Sigmoid colon (tissue), 7 donors: ENCODE data around the gene MLEC. TPM values are rescaled to one million over a fixed set of nuclear protein-coding genes. Genes with fewer than 3 reads are reported as not detected.

Experiments
- DNase-seq: peaks from one replicate; pipeline ENCODE4 v3.0.0-alpha.2; 2019
- H3K27ac ChIP-seq, 4 donors: fragments of 200-600 bp; sonication (generic); one replicate each; pipeline ENCODE4 v1.5.1; 2016 to 2019; ENCODE audit warnings: mild to moderate bottlenecking in 1 of 4
- H3K27me3 ChIP-seq, 3 donors: fragments of 200-600 bp; sonication (generic); one replicate each; pipeline ENCODE4 v1.5.1; 2019; ENCODE audit warnings: mild to moderate bottlenecking in 1 of 3
- H3K36me3 ChIP-seq, 4 donors: fragments of 200-600 bp; sonication (generic); one replicate each; pipeline ENCODE4 v1.5.1; 2016 to 2019
- H3K4me1 ChIP-seq, 4 donors: fragments of 200-600 bp; sonication (generic); one replicate each; pipeline ENCODE4 v1.5.1; 2017 to 2019
- H3K4me3 ChIP-seq, 4 donors: fragments of 200-600 bp; sonication (generic); one replicate each; pipeline ENCODE4 v1.5.1; 2017 to 2019; ENCODE audit warnings: mild to moderate bottlenecking in 2 of 4, moderate library complexity in 1 of 4
- H3K9me3 ChIP-seq, 4 donors: fragments of 200-600 bp in 3 of 4; sonication (generic) in 3 of 4; one replicate each; pipeline versions ENCODE4 v1.5.1 to v1.6.1; 2013 to 2019
- EP300 ChIP-seq, 4 donors: sonication (generic); formaldehyde crosslinking; IDR thresholded peaks; one replicate each; pipeline ENCODE4 v1.6.1; 2017; ENCODE audit warnings: antibody characterized with exemption in 4 of 4
- POLR2A ChIP-seq, 2 donors: fragments of 450-650 bp; IDR thresholded peaks; one replicate each; pipeline ENCODE4 v1.6.1; 2016; ENCODE audit warnings: antibody characterized with exemption in 2 of 2, mild to moderate bottlenecking in 2 of 2, moderate library complexity in 2 of 2
- POLR2AphosphoS5 ChIP-seq, 4 donors: sonication (generic); formaldehyde crosslinking; IDR thresholded peaks; one replicate each; pipeline ENCODE4 v1.6.1; 2017; ENCODE audit warnings: antibody characterized with exemption in 4 of 4
- WGBS, 2 donors: extraction: QIAGEN DNeasy Blood & Tissue Kit; methylation state at CpG; one replicate each; pipeline ENCODE4 v1.1.7; 2013; 5-methylcytosine and 5-hydroxymethylcytosine counted together
- intact Hi-C: fragments of 100-400 bp; cut with DNase I; formaldehyde crosslinking; loops from one replicate; pipeline ENCODE4 v1.15.1; 2023
- polyA plus RNA-seq, 3 donors: library from polyadenylated mRNA; stranded (reverse); fragments of 200-250 nt; gene quantifications; one replicate each; pipeline ENCODE4 v1.2.3, GENCODE V29; 2013
- total RNA-seq, 4 donors: library from RNA; depleted of rRNA; stranded (reverse); fragments of >200 nt; gene quantifications; one replicate each; pipeline ENCODE4 v1.1.0, GENCODE V29; 2016
- TF ChIP-seq, protein P1 (sequence below), 4 experiments: fragments of 450-650 bp in 3 of 4; fragments of 200-600 bp in 1 of 4; IDR thresholded peaks; one replicate each; pipeline ENCODE4 v1.5.1; 2016 to 2019; ENCODE audit warnings: antibody characterized with exemption in 4 of 4, mild to moderate bottlenecking in 3 of 4, moderate library complexity in 2 of 4
- donor health status: healthy with polysubstance abuse.
- donor health status: Bipolar disorder and iron deficiency.
- donor health status: healthy.

The MLEC gene
- total and polyA plus RNA-seq, 7 donors, result 22.2 to 164 (median 31.3) TPM

DNA sequence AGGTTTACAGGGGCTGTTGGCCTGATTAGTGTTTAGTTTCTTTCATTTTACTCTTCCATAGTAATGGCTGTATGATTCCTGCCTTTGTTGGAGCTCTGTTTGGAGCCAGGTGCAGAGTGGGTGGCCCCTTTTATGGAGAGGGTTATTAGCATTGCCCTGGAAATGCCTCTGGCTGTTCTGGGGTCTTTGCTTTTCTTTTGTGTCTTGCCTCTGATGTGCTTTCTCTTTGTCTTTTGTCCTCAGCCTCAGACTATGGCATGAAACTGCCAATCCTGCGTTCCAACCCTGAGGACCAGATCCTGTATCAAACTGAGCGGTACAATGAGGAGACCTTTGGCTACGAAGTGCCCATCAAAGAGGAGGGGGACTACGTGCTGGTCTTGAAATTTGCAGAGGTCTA, 6.9 kb downstream of the MLEC start:
- Histone ChIP-seq H3K27me3 (no peaks in the 10 kb centered on the region), H3K36me3 (peaks cover 8 to 50% (median 30%) of the 10 kb centered on the region in 4 donors), H3K27ac (no peak overlapping the region), H3K9me3 (no peaks in the 10 kb centered on the region), H3K4me1 (peaks cover 0 to 44% (median 39%) of the 10 kb centered on the region in 4 donors), H3K4me3 (no peak overlapping the region)
- intact Hi-C loops, result no loop called here
- DNase-seq, result no peak
- 90% methylated on average over 4 of the region's 4 CpGs for WGBS, 2 donors
- TF ChIP-seq POLR2A (IDR thresholded peaks at IDR 0.05) (no peak), EP300 (IDR thresholded peaks at IDR 0.05) (no peak), POLR2AphosphoS5 (IDR thresholded peaks at IDR 0.05) (no peak)
- TF ChIP-seq, protein P1, sequence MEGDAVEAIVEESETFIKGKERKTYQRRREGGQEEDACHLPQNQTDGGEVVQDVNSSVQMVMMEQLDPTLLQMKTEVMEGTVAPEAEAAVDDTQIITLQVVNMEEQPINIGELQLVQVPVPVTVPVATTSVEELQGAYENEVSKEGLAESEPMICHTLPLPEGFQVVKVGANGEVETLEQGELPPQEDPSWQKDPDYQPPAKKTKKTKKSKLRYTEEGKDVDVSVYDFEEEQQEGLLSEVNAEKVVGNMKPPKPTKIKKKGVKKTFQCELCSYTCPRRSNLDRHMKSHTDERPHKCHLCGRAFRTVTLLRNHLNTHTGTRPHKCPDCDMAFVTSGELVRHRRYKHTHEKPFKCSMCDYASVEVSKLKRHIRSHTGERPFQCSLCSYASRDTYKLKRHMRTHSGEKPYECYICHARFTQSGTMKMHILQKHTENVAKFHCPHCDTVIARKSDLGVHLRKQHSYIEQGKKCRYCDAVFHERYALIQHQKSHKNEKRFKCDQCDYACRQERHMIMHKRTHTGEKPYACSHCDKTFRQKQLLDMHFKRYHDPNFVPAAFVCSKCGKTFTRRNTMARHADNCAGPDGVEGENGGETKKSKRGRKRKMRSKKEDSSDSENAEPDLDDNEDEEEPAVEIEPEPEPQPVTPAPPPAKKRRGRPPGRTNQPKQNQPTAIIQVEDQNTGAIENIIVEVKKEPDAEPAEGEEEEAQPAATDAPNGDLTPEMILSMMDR (IDR thresholded peaks at IDR 0.05), result no peak

DNA sequence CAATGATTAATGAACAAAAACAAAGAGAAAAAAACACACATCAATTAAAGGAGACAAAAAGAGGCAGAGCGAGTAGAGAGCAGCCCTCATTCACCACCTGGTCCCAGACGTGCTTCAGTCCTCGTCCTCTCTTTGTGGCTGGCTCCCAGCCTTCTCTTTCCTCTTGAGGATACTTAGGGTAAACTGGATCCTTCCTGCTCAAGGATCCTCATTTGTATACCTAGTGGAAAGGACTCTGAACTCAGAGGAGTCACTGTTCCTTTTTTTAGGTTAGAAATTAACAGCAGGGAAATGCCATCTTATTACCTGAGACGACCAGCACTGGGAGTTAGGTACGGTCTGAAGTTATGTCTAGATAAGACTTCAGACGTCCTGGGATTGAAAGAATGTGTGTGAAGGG, 9.7 kb downstream of the MLEC start:
- no peak overlapping the region for H3K4me3 ChIP-seq
- no peaks in the 10 kb centered on the region for H3K27me3 ChIP-seq
- H3K36me3 ChIP-seq, result peaks cover 8 to 78% (median 38%) of the 10 kb centered on the region in 4 donors
- H3K27ac ChIP-seq, result no peak overlapping the region
- no peaks in the 10 kb centered on the region for H3K9me3 ChIP-seq
- peaks cover 0 to 16% (median 16%) of the 10 kb centered on the region in 4 donors for H3K4me1 ChIP-seq
- no peak for TF ChIP-seq EP300 (IDR thresholded peaks at IDR 0.05)
- TF ChIP-seq, protein P1 (IDR thresholded peaks at IDR 0.05), result no peak
- no peak for TF ChIP-seq POLR2AphosphoS5 (IDR thresholded peaks at IDR 0.05)
- no peak for TF ChIP-seq POLR2A (IDR thresholded peaks at IDR 0.05)
- no peak for DNase-seq
- intact Hi-C loops, result no loop called here
- 26 to 73% methylated on average over 6 of the region's 6 CpGs for WGBS, 2 donors

DNA sequence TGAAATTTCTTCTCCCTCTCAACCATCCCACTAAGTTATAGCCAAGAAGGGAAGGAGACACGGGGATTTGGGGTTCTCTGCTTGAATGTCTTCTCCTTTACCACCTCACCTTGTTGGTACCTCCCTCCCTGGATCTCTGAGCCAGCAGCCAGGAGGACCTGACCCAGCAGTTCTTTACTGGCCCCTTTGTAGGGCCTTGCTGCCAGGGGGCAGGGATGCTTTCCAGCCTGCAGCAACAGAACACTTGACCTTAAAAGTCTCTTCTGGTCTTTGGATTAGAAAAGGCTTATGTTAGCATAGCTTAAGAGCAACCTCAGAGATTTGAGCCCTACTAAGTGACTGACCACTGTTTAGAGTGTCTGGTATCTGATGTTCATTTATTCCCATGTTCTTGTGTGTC, 10.4 kb downstream of the MLEC start:
- DNase-seq, result no peak
- H3K9me3 ChIP-seq, result no peaks in the 10 kb centered on the region
- H3K4me3 ChIP-seq, result no peak overlapping the region
- WGBS, 2 donors, result 59 to 95% methylated on average over 1 of the region's 1 CpG
- TF ChIP-seq, protein P1 (IDR thresholded peaks at IDR 0.05), result no peak
- no peak for TF ChIP-seq EP300 (IDR thresholded peaks at IDR 0.05)
- TF ChIP-seq POLR2A (IDR thresholded peaks at IDR 0.05), result no peak
- TF ChIP-seq POLR2AphosphoS5 (IDR thresholded peaks at IDR 0.05), result no peak
- H3K27ac ChIP-seq, result no peak overlapping the region
- intact Hi-C loops, result no loop called here
- peaks cover 8 to 85% (median 38%) of the 10 kb centered on the region in 4 donors for H3K36me3 ChIP-seq
- H3K27me3 ChIP-seq, result no peaks in the 10 kb centered on the region
- H3K4me1 ChIP-seq, result peaks cover 0 to 10% (median 8%) of the 10 kb centered on the region in 4 donors

DNA sequence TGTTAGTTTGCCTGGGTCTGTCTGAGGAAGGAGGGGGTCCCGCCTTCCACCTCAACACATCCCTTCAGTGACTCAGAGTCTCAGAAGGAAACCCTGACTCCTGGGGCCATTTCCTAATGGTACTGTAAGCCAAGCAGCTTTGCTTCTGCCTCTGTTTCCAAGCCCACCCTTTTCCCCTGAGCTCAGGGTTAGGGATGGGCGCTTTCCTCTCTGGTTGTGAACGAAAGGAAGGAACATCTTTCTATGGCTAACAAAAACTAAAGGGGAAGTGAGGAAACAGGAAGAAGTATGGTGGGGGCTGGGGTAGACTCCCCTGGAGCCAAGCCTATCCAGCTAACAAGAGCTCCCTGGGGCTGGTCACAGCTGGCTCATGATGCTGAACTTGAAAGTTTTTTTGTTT, 11.7 kb downstream of the MLEC start:
- intact Hi-C loops, result no loop called here
- Histone ChIP-seq H3K27ac (no peak overlapping the region), H3K4me1 (no peaks in the 10 kb centered on the region), H3K4me3 (no peak overlapping the region), H3K27me3 (no peaks in the 10 kb centered on the region), H3K9me3 (no peaks in the 10 kb centered on the region), H3K36me3 (peaks cover 8 to 93% (median 41%) of the 10 kb centered on the region in 4 donors)
- DNase-seq, result no peak
- TF ChIP-seq EP300 (IDR thresholded peaks at IDR 0.05) (no peak), POLR2AphosphoS5 (IDR thresholded peaks at IDR 0.05) (no peak), POLR2A (IDR thresholded peaks at IDR 0.05) (no peak)
- TF ChIP-seq, protein P1 (IDR thresholded peaks at IDR 0.05), result no peak
- WGBS, 2 donors, result 82 to 88% methylated on average over 3 of the region's 3 CpGs

DNA sequence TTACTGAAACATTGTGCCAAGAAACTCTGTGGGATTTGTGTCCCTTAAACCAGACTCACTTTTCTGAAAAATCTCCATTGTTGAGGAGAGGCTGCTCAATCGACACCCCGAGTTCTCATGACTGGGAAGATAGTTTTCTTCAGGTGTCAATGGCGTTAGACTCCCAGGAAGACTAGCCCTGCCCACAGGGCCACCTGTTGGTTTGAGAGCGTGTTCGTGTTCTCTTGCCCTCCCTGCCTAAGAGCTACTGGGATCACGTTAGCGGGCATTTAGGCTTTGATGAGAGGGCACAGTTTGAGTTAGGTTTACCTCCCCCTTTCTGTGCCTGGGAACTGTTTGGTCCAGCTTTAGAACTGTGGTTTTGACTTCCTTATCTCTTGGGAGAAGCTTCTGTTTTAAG, 12.6 kb downstream of the MLEC start:
- WGBS, 2 donors, result 84 to 94% methylated on average over 7 of the region's 7 CpGs
- intact Hi-C loops, result no loop called here

More for the DNA sequence above, 12.6 kb downstream of the MLEC start:
- H3K27me3 ChIP-seq, result no peaks in the 10 kb centered on the region
- H3K4me1 ChIP-seq, result no peaks in the 10 kb centered on the region
- H3K27ac ChIP-seq, result no peak overlapping the region
- TF ChIP-seq EP300 (IDR thresholded peaks at IDR 0.05), result no peak
- TF ChIP-seq POLR2A (IDR thresholded peaks at IDR 0.05), result no peak
- no peak for TF ChIP-seq POLR2AphosphoS5 (IDR thresholded peaks at IDR 0.05)
- TF ChIP-seq, protein P1 (IDR thresholded peaks at IDR 0.05), result no peak
- H3K4me3 ChIP-seq, result no peak overlapping the region
- peaks cover 3 to 85% (median 36%) of the 10 kb centered on the region in 4 donors for H3K36me3 ChIP-seq
- no peaks in the 10 kb centered on the region for H3K9me3 ChIP-seq
- no peak for DNase-seq
